CD4-positive, alpha-beta T cell treated with Interleukin-4 for 4 hours (primary cell): Measurements from ENCODE around the gene UCK2.

Experiments
- DNase-seq: peaks from one replicate; pipeline ENCODE4 v3.0.0-alpha.2; 2020

The UCK2 gene

DNA sequence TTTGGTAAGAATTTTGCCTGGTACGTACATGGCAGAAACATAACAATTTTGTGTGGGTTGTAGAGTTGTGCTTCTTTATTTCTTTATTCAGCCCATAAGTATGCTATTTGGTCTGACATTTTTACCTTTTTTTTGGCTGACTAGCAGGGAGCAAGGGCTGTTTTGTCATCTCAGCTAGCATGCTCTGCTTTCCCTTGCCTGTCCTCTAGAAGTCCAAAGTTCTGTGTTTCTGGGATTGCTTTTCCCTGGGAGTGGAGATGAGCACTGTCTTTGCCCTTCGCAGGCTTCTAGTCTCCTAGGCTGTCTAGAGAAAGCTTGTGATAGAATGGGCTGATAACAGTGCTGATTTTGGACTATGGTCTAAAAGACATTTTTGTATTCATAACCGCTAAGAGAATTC, 7.5 kb downstream of the UCK2 start:
- no peak for DNase-seq

DNA sequence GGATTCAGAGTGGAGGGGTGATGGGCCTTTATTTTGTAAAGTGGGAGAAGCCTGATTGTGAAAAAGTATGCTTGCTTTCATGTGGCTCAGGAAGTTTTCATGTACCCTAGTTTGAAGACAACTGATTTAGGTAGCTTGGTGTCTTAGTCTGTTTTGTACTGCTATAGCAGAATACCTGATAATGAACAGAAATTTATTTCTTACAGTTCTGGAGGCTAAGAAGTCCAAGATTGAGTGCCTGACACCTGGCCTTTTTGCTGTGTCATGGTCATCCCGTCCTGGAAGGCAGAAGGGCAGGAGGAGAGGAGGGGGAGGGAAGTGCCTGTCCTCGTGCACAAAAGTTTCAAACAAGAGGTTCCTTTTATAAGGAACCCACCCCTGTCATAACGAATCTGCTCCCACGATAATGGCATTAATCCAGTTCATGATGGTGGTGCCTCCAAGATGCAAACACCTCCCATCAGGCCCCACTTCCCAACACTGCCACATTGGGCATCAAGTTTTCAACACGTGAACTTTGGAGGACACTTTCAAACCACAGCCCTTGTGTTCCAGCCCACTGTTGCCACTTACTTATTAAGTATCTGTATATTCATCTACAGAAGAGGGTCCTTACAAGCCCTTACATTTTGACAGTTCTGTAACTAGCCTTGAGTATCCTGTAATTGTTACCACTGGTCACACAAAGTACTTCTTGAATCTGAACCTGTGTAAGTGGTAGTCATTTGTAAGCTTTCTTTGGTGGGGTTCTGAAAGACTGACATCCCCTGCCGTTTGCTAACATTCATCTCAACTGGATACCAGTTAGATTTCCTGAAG, 9.5 kb downstream of the UCK2 start:
- DNase-seq: no peak

DNA sequence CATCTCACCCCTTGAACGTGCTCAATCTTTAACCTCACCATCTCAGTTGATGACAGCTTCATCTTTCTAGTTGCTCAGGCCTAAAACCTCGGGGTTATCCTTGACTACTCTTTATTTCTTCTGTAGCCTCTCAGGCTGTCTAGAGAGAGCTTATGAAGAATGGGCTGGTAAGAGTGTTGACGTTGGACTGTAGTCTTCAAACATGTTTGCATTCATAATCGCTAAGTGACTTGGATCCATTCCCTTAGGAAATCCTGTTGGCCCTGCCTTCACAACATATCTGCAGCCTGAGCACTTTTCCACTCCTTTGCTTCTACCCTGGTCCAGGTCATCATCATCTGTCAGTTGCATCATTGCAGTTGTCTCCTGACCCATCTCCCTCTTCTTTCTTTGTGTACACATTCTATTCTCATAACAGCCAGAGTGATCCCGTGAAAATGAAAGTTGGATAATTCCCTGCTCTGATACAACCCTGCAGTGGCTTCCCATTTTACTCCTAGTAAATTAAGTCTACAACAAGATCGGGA, 10.5 kb downstream of the UCK2 start:
- DNase-seq: no peak

DNA sequence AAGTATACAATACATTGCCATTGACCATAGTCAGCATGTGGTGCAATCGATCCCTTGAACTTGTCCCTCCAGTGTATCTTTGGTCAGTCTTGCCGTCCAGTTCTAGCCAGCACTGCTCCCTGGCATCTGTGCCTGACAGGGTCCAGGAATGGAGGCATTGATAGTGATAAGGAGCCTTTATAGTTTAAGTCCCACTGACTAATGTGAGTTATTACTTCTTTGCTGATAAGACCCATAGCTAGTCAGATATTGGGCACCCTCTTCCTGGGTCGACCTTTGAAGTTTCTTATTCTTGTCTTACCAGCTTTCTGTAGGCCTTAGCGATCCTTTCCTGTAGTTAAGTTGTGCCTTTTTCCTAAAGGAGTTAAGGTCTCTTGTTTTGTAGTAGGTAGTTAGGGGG, 13.0 kb downstream of the UCK2 start:
- DNase-seq: no peak

DNA sequence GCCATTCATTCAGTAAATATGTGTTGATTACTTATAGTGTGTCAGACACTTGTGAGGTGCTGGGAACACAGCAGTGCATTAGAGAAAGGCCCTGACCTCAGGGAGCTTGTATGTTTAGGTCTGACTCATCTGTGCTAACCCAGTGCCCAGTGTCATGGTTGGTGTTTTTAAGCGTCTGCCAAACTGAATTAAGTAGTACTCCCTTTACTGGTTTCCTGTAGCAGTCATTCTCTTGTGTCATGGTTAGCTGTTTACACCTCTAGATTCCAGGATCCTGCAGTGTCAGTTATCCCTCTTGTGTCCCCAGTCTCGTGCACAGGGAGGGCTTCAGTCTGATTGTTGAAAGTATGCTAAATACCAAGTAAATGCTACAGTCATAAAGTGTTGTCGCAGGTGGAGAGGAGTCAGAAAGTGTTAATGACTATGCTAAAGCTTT, 14.2 kb downstream of the UCK2 start:
- DNase-seq: no peak

DNA sequence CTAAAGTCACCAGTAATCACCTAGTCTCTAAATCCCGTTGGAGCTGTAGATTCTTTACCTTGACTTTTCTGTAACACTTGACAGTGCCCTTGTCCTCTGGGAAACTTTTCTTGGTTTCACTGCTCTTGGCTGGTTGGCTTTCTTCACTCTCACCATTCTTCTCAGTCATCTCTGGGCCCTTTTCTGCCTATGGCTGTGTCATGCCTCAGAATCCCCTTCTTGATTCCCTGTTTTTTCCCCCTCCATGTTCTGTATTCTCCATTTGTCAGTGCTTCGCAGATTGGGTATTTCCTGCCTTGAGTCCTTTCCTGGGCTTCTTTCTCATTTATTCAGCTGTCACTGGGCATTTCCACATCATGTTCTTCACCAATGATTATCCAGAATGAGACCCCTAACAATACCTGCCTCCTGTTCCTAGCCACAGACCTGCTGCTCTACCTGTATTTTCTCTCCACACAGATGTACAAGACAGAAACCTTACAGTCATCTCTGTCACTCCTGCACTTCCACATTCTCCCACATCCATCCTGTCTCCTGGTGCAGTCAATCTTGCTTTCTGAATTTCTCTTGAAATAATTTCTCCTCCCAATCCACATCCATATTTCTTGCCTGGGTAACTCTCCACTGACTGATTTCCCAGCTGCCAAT, 14.7 kb downstream of the UCK2 start:
- DNase-seq: no peak

DNA sequence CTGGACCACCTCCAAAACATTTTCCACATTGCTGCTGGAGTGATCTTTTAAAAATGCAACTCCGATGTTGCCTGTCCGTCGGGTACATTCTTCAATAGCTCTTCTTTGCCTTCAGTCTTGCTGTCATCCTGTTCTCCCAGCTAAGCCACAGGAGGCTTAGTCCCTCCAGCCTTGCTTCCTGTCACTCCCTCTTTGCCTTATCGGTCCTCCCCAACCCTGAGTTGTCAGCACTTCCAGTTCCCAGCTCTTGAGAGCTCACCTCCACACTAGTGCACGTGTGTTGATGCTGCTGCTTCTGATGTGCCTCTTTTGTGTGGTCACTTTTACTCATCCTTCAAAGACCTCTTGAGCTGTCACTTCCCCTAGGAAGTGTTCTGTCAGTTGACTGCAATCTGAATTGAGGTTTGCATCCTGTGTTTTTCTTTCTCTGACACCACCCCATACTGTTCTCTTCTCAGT, 15.3 kb downstream of the UCK2 start:
- DNase-seq: peak; percentile 19

DNA sequence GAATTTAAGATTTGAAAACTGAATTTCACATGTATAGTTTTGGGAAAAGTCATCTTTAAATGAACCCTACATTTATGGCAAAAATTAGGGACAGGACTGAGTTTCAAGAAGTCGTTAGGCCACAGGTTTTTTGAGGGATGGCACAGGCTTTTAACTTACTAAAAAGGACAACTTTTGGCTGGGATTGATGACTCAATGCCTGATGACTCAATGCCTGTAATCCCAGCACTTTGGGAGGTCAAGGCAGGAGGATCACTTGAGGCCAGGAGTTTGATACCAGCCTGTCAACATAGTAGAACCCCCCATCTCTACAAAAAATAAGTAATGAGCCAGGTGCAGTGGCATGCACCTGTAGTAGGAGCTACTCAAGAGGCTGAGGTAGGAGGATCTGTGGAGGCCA, 15.9 kb downstream of the UCK2 start:
- no peak for DNase-seq

DNA sequence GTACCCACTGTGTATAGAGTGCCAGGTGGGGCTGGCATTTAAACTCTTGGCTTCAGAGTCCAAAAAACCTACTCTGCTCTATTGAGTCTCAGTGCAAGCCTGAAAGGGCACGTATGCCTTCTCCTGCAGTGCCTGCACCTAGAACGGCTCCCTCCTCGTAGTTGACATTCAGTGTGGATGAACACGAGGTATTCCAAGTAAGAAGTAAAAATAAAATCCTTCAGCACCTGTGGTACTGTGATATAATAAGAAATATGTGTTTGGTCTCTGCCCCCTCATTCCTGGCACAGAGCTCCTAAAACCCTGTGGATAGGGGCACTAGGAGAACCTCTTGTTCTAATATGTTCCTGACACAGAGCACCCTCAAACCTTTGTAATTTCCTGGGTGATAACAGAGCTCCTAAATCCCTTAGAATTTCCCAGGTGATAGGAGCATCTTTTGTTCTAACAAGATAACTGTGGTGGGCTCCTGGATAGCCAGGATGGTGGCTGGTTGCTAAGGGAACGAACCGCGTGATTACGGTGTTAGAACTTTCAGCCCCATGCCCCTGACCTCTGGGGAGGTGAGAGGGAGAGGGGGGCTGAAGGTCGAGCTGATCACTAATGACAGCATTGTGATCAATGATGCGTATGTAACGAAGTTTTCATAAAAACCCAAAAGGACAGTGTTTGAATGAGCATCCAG, 16.8 kb downstream of the UCK2 start:
- no peak for DNase-seq

DNA sequence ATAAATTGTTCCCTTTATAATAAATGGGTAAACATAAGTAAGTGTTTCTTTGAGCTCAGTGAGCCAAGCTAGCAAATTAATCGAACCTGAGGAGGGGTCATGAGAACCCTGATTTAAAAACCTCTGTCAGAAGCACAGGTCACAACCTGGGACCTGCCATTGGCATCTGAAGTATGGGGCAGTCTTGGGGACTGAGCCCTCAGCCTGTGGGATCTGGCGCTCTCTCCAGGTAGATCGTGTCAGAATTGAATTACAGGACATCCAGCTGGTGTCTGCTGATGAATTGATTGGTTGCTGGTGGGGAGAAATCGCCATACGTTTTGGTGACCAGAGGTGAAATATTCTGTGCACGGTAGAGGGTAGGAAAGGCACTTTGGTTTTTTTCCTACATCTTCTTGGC, 17.5 kb downstream of the UCK2 start:
- no peak for DNase-seq

DNA sequence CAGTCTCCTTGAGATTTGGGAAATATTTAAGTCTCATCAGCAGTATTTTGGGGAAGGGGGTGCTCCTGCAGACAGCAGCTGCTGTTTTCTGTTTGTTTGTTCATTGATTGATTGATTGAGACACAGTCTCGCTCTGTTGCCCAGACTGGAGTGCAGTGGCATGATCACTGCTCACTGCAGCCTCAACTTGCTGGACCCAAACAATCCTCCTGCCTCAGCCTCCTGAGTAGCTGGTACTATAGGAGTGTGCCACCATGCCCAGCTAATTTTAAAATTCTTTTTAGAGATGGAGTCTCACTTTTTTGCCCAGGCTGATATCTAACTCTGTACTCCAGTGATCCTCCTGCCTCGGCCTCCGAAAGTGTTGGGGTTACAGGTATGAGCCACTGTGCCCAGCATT, 18.2 kb downstream of the UCK2 start:
- DNase-seq: no peak

DNA sequence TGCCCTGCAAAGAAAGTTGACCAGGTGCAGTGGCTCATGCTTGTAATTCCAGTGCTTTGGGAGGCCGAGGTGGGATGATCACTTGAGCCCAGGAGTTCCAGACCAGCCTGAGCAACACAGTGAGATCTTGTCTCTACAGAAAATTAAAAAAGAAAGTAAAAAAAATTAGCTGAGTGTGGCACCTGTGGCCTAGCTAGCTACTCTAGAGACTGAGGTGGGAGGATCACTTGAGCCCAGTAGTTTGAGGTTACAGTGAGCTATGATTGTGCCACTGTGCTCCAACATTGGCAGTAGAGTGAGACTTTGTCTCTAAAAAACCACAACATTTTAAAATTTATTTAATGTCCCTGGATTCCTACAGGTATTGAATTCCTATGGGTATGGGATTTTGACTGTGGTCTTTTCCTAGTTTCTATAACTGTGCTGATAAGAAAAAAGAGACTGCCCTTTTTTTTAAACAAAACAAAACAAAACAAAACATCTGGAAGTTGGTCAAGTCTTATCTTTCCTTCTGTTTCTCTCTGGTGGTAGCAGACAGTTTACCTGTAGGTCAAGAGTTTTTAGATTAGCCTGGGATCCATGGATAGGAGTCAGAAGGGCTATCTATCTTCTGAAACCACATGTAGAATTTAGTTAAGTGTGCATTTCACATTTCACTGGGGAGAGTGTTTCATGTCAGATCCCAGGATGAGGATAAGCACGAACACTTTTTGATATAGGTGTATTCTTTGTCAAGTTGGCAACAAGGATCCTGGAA, 18.8 kb downstream of the UCK2 start:
- DNase-seq: no peak

DNA sequence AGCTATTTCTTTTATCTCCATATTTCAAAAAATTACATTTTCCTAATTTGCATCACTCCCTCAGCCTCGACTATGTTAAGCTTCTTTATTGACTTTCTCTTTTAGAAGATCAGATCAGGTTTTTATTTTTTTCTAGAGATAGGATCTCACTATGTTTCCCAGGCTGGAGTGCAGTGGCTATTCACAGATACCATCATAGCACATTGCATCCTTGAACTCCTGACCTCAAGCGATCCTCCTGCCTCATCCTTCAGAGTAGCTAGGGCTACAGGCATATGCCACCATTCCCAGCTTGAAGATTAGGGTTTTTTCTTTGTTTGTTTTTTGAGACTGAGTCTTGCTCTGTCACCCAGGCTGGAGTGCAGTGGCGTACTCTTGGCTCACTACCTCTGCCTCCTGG, 20.1 kb downstream of the UCK2 start:
- DNase-seq: no peak

DNA sequence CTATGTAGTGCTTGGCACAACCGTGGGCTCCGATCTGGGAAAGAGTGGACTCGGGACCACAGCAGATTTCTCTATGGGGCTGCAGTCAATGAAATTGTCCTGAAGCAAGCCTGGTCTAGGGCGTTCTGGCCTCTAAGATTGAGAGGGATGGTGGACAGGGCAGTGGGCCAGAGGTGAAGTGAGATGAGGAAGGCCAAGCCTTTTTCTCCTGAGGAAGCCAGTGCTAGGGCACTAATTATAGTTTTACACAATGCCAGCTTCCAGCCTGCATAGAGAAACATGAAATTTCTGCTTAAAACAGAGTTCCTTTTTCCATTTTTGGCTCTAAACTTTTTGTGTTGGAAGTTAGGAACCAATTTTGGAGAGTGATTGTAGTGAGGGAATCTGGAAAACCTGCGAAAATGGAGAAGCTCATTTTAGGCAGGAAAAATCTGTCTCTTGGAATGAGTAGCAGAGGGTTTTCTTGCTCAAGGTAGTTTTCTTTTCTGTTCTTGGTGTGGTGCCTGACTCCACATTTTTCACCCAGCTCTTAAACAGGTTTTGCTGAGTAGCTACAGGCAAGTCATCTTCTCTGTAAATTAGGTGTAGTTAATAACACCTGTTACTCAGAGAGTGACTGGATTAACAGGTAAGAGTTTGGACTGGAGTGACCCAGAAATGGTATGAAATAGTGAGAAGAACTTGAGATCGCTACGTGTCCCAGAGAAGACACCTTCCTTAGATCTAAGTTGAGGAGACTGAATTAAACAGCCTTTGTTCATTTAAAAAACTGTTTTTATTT, 22.1 kb downstream of the UCK2 start:
- no peak for DNase-seq

DNA sequence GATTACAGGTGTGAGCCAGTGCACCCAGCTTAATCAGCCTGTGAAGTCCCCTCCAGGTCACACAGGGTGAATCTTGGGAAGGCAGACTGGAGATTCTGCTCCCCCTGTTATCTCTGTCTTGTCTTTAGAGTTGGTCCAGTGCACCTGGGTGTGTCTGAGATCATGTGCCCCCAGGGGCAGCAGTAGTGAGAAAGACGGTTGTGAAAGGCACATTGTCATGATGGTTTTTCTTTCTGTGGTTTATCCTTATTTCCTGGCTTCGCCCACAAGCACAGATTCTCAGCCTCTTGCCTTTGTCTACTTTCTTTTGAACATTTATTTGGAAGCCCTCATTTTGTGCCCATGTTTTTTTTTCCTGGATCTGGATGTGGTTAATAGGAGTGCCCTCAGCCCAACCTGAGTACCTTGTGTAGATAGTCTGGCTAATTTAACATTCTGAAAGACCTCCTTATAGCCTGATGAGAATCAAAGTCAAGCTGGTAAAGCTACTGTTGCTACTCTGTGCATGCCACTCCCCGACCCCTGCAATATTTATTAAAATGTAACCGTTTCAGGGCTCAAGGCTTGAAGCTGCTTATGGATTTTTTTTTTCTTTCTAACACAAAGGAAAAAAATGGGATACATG, 23.7 kb downstream of the UCK2 start:
- no peak for DNase-seq

DNA sequence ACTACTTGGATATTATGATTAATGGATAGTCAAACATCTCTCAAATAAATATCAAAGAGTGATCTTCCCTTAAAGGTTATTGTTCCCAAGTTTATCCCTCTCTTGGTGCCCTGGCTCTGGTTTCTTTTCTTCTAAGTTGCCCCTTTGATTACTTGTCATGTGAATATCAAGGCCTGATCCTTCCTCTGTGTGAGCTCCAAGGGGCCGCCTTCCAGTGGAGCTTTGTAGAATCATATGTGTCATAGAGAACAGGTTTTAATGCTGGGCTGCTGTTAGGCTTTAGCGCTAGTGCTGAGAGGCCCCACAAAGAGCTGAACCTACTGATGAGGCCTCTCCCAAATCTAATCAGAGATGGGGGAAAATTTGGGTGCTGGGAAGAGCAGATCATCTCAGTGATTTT, 25.5 kb downstream of the UCK2 start:
- no peak for DNase-seq

DNA sequence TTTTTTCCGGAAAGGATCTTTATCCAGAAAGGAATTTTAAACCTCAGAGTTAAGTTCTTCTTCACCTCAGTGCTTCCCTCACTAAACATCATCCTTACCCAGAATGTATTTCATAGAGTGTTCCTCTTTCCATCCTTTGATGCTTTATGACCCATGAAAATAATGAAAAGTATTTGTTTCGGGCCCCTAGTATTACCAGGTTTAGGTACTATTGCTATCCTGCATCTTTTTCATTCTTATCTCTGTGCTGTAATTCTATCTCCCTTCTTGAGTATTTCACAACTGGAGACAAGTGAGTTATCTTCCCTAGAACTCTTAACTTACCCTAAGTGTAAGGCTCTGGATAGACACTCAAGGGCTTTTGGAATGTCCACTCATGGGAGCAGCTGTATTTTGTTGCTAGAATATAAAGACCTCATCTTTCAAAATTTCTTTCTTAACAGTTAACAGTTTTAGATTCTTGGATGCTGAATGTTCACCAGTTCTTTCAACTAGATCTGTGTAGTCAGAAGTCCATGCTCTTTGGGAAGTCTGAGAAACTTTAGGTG, 26.2 kb downstream of the UCK2 start:
- DNase-seq: no peak

DNA sequence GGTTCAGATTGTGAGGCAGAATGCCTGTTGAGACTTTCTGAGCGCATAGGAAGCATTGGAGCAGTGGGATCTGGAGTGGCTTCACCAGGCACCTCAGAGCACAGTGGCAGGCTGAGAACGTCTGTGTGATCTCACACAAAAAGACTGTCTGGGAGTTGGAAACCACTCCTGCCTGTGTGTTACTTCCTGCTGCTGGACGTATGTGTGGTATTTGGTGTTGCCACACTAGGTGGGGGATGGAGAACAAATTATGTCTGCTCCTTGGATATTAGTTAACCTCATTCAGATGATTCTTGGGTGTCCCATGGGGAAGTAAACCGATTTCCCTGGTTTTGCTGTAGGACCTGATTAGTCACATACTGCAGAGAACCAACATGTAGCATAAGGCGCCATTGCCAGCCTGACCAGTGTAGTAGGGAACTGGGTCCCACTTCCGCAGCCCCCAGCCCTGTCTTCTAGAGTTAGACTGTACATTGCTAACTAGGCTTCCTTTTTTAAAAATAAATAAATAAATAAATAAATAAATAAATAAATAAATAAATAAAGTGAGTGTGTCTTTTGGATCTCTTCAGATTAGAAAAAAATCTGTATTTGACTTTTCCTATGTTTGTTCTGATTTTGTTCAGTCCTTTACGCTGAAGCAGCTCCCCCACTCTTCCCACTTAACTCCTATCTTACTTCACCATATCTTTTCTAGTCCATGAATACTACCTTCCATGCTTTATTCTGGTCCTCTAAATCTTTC, 26.9 kb downstream of the UCK2 start:
- DNase-seq: peak; percentile 8

DNA sequence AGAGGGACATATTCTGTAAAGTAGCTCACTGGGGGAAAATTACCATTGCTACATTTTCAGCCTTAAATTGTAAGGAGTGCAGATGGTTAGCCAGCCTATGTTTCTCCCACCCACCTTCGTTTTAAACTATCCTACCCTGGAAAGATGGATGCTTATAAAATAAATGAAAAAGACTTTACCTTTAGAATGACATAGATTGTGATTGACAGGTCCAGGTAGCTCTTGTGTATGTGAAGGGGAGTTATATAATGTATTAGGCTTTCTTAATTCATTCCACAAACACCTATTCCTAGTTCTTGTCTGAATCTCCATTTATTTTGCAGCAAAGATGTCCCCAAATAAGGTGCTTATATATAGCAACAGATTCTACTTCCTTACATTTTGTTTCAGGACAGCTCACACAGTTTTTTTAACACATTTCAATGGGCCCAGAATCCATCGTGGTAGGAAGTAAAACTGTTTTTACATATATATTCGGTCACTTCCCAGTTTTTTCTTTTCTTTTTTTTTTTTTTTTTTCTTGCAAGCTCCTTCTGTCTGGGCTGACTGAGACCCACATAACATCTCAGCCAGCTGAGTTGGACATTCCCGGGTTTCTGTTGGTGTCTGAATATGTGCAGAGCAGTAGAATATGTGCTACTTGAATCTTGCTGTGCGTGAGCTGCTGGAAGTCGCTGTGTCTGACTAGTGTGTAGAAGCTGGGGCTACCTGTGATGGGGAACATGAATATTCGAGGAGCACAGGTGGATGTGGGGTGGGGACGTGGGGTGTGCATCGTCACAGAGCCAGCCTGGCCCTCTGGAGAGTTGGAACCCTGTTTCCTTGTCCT, 27.8 kb downstream of the UCK2 start:
- no peak for DNase-seq

DNA sequence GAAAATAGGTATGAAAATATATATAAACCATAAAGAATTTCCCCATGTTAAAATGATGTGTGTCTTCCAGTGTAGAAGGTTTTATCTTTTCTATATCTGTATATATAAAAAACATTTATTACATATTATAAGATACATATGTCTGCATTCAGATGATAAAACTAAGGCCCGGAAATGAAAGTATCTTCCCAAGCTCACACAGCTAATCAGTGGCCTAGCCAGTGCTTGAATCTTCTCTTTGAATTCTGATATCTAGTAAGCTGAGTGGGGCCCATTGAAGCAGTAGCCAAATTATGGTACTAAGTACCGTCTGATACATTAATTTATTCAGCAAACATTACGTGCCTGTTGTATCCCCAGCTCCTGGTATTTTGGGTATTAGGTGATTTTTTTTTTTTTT, 28.6 kb downstream of the UCK2 start:
- no peak for DNase-seq
